VCaP (cell line): Measurements from ENCODE around the gene MBLAC1.
A peak's percentile ranks its signal among the peaks of the same experiment; 100 is the strongest.

Experiments used
- H3K27ac ChIP-seq: fragments of 450-650 bp; 2 replicates; pipeline ENCODE4 v1.5.1; 2017
- TF ChIP-seq, protein P1 (sequence below): fragments of 450-650 bp; conservative IDR thresholded peaks from 2 replicates; pipeline ENCODE4 v1.5.1; 2017; ENCODE audit warnings: mild to moderate bottlenecking, moderate library complexity

Gene MBLAC1

DNA sequence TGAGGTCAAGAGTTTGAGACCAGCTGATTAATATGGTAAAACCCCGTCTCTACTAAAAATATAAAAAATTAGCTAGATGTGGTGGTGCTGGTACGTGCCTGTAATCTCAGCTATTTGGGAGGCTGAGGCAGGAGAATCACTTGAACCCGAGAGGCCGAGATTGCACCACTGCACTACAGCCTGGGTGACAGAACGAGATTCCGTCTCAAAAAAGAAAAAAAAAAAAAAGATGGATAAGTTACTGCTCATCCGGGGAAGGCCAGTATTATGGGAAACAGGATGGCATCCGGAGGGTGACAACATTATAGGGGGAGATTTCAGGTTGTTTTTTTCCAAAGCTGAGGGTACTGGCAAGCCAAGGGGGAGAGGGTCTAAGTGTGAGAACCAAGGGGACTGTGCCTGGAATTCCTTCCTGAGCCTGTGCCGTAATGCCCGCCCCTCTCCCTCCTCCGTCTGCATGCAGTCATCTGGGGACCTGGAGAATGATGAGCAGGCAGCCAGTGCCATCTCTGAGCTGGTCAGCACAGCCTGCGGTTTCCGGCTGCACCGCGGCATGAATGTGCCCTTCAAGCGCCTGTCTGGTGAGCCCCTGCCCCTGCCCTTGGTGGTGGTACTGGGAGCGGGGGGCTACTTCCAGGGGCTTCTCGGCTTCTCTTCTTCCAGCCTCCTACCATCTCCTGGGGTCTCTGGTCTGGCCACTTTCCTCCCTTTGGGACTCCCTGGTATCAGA, 26.3 kb downstream of the MBLAC1 start:
- H3K27ac ChIP-seq: no peak overlapping the region
- TF ChIP-seq, protein P1, sequence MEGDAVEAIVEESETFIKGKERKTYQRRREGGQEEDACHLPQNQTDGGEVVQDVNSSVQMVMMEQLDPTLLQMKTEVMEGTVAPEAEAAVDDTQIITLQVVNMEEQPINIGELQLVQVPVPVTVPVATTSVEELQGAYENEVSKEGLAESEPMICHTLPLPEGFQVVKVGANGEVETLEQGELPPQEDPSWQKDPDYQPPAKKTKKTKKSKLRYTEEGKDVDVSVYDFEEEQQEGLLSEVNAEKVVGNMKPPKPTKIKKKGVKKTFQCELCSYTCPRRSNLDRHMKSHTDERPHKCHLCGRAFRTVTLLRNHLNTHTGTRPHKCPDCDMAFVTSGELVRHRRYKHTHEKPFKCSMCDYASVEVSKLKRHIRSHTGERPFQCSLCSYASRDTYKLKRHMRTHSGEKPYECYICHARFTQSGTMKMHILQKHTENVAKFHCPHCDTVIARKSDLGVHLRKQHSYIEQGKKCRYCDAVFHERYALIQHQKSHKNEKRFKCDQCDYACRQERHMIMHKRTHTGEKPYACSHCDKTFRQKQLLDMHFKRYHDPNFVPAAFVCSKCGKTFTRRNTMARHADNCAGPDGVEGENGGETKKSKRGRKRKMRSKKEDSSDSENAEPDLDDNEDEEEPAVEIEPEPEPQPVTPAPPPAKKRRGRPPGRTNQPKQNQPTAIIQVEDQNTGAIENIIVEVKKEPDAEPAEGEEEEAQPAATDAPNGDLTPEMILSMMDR: no peak

DNA sequence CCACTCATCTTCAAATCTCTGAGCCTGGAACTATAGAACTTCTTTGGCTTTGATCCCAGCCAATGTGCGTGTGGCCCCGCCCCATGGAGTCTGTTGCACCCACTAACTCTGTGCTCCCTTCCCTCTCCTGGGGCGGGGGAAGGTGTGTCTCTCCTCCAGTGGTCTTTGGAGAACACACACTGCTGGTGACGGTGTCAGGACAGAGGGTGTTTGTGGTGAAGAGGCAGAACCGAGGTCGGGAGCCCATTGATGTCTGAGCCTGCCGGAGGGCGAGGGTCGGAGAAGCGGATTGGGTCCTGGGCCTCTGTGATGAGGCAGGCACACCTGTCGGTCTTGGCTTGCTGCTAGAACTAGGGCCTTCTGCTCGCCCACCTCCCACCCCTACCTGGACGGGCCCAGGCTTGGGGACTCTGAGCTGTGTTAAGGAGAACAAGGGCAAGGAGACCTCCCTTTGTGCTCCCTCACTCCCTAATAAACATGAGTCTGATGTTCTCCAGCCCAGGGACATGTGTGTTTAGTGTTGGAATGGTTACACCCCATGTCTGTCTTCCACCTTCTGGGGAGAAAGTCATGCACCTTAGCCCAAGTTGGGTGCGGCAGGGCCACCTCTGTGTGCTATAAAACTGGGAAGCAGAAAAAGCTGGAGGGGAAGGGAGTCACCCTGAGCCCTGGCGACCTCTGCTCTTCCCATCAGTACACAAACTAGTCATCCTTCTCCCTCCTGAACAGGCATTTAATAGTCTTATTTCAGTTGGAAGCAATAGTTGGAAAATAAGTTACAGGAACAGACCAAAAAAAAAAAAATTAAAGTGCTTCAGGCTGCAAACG, 27.2 kb downstream of the MBLAC1 start:
- H3K27ac ChIP-seq: no peak overlapping the region
- TF ChIP-seq, protein P1: no peak

DNA sequence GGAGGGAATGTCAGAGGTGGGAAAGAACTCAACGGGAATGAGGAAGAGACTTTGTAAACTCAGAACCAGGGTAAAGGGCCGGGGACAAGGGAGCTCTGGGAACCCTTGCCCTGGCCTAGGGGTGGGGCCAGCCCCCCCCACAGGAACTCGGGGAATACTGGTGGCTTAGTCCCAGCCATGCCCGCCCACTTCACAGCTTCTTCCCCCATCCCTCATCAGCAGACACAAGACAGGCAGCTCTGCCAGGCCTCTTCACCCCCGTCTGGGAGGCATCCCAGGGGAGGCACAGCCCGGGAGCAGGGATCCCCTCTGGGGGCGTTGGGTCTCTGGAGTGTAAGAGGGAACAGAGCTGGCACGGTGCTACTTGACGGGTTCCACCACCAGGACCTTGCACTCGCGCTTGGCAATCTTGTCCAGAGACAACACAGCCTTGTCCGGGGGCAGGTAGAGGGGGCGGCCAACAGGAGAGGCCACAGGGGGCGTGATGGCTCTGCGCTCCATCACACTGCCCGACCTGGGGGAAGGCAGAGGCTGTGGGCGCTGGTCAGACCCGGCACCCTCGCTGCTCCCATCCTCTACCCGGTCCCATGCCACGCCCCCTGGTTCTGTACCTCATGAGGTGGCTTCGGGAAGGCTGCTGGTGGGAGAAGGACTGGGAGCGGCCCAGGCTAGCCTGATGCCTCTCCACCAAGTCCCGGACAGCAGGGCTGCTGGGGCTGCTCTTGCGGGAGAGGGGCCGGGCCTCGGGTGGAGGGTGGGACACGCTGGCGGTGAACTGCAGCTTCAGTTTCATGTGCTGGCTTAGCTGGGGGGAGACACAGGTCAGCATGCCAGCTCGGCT, 28.1 kb downstream of the MBLAC1 start:
- TF ChIP-seq, protein P1: no peak
- no peak overlapping the region for H3K27ac ChIP-seq

DNA sequence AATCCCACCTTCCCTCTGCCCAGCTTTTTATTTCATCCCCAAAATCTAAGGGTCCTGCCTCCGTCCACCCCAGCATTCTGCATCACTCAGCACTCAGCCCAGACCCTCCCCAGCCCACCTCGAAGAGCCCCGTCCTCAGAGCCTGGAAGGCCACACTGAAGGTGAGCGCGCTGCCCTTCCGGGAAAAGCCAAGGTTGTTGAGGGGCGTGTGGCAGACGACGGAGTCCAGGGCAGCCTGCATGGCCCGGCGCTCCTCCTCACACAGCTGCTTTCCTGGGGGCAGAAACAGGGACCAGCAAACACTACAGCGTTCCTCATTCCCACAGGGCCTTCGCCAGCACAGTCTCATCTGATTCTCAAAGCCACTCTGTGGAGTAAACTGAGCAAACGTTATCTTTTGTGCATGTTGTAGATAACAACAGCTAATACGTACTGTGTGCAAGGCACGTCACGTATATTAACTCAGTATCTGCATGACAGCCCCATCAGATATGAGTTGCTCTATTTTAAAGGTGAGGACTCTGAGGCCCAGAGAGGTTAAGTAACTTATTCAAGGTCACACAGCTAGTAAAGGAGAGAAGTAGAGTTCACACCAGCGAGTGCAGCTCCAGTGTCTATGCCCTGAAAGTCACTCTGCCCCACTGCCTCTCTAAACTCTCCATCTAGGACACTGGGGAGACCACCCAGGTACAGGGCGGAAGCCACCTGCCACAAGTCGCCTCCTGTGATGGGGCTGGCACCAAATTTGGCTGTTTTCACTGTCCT, 29.0 kb downstream of the MBLAC1 start:
- TF ChIP-seq, protein P1: no peak
- H3K27ac ChIP-seq: no peak overlapping the region

DNA sequence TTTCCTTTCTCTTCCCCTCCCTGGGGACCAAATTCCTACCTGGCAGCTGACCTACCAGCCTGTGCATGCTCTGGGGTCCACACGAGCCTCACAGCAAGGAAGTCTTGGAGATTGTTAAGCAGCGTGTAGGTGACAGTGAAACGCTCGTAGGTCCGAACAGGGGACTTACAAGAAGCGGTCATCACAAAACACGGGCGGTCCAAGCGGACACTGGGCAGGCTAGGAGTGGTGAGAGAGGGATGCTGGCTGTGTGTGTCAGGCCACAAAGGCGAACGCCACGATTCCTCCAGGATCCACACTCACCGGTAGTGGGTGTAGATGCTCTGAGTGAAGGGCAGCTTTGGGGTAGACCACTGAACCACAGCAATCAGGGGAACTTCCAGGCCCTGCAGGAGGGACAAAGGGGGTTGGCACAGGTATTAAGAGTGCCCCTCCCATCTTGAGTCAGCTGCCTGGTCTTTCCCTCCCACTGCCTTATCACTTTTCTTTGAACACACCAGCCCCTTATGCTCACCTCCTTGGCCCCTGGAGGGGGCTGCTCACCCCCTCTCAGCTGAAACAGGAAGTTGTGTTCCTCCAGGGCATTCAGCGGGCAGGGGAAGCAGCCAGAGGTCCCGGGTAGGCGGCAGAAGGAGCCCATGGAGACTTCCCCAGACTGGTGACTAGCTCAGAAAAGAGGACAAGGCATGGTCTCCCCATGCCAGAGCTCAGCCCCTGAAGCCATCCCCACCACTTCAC, 29.7 kb downstream of the MBLAC1 start:
- H3K27ac ChIP-seq: peak overlapping the region; percentile 88
- TF ChIP-seq, protein P1: no peak

DNA sequence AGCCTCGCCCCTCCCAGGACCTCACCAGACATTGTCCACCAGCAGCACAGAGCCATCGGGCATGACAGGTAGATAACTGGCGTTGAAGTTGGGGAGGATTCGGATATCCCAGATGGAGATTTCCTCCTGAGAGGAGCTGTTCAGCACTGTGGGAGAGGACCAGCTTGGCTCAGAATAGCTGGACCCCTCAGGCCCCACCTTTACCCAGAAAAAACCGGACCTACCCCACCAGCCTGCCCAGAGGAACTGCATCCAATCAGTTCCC, 30.2 kb downstream of the MBLAC1 start:
- TF ChIP-seq, protein P1: no peak
- peak overlapping the region; percentile 88 for H3K27ac ChIP-seq
